Stimulated activated CD8-positive, alpha-beta memory T cell treated with anti-CD3 and anti-CD28 coated beads, Interleukin-12 subunit alpha, Interleukin-12 subunit beta, amount 100 ng/mL, for 1 hour (primary cell): Measurements from ENCODE around the gene RREB1.

Source experiments
- DNase-seq: peaks from one replicate; pipeline ENCODE4 v3.0.0-alpha.2; 2020; ENCODE audit warnings: low read depth

The RREB1 gene

DNA sequence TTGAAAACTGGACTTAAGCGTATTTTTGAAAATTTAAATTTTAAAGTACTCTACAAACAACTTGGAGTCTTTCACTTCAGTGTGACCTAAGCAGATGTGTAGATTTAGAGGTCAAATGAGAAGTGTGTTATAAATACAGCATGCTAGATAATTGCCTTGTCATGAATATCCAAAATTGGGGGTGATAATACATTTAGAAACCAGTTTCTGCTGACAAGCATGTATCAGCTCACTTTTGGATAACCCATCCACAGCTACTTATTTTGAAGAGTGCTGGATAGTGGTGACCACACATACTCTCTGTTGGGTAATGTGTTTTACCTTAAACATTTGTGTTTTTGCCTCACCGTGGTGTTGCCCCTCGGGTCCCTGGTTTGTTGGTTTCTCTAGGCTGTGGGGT, 14.9 kb downstream of the RREB1 start:
- no peak for DNase-seq

DNA sequence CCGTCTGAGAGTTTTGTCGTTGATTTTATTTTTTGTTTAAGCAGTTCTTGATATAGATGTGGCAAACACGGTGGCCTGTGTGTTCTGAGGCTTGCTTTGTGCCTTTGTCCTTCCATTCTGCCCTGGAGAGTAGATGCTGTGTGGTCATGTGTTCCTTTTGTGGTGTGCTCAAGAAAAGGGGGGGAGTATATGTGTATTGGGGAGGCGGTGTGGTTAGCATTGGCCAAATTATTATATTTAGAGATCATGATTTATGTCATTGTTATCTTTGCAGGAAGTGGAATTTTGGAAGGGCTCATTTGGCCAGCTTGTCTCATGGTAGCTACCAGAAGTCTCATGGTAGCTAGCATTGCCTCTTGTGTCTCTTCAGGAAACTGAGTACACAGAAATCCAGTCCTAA, 16.4 kb downstream of the RREB1 start:
- DNase-seq: no peak

DNA sequence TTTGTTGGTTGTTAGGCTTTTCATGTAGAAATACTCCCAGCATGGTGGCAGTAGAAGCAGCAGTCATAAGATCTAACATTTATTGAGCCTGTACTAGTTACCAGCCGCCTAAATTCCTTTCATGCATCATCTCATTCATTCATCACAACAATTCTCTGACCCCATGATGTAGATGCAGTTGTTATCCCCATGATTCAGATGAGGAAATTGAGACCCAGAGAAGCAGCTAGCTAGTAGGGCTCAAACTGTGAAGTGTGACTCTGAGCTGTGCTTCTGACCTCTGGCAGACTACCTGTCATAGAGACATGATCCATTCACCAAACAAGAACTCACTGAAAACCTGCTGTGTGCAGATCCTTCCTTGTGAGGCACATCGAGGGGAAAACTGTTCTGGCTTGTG, 16.9 kb downstream of the RREB1 start:
- no peak for DNase-seq

DNA sequence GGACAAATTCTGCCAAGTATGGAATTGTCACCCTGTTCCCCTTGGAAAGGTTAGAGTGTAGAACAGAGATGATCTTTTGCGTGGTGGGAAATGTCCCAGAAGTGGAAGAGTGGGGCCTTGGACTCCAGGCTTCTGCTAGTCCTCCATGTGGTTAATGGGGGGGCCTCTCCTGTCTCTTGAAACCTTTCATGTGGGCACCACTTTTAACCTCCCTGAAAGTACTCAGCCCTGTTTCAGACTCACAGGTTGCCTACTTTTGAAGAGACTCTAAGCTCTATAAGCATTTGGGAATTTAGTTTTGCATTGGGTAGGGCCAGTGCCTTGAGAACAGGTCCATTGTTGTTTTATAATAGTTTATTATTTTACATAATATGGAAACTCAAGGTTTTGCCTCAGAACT, 17.5 kb downstream of the RREB1 start:
- no peak for DNase-seq

DNA sequence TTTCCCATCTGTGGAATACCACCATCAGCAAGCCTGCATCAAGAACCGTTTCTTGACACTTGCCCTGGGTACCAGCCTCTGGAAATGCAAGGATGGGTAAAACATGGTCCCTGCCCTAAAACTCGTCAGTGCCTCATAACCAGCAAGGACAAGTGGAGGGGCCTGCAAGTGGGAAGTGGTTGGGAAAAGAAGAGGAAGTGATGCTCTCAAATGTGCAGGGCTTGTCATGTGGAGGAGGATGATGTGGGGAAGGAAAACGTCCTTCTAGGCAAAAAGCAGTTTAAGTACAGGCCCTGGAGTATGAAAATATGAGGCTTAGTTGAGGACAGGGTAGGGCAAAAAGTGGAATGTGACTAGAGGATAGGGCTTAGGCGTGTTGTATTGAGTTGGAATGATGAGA, 19.0 kb downstream of the RREB1 start:
- DNase-seq: no peak

- no peak for DNase-seq
Observed at GRCh38 chr6:7127680-7128079, 19.9 kb downstream of the RREB1 start.

- DNase-seq: no peak
Observed at GRCh38 chr6:7129360-7129759, 21.6 kb downstream of the RREB1 start.

DNA sequence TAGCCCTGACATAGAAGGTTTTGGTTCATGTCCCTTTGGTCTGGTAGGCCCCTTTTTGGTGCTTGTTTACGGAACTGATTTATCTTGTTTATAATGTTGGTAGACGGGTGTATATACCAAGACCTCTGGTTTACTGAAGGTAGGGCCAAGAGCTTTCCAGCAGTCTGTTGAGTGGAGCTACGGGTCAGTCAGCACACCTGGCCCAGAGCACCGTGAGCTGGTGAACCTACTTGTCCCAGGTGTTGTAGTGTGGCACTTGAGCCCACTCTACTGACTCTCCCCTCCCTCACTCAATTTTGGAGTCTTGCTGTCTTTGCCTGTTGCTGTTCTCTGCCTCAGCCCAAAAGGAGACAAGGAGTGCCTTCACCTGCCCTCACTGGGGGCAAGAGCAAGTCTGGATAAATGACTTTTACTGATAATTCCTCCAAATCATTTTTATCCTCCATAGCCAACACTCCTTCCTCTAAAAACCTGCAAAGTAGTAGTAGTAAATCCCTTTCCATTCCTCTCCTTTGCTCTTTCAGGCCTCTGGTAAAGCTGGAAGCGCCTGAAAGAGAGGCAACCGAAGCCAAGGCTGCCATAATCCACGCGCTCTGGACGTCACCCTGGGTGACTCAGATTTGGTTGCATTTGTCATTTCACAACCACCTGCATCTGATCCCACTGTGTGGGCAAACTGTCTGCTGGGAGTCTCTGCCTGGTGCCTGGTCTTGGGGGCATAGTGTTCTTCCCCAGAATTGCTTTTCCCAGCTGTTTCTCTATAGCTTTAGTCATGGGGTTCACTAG, 22.2 kb downstream of the RREB1 start:
- no peak for DNase-seq

DNA sequence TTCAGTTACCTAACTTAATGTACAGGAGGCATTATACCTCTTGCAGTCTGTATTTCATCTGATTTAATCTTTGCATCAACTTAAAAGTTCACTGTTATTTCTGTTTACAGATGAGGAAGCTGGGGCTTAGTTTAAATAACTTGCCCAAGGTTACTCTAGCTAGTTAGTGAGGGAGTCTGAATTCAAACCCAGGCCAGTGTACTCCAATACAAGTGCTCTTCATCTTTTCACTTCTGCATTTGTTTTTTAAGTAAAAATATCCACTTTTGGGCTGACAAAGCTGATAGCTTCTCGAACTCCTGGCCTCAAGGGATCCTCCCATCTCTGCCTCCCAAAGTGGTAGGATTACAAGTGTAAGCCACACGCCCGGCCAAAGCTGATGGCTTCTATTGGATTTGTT, 23.6 kb downstream of the RREB1 start:
- no peak for DNase-seq

GRCh38 chr6:7132398-7133035, 24.8 kb downstream of the RREB1 start:
- no peak for DNase-seq

DNA sequence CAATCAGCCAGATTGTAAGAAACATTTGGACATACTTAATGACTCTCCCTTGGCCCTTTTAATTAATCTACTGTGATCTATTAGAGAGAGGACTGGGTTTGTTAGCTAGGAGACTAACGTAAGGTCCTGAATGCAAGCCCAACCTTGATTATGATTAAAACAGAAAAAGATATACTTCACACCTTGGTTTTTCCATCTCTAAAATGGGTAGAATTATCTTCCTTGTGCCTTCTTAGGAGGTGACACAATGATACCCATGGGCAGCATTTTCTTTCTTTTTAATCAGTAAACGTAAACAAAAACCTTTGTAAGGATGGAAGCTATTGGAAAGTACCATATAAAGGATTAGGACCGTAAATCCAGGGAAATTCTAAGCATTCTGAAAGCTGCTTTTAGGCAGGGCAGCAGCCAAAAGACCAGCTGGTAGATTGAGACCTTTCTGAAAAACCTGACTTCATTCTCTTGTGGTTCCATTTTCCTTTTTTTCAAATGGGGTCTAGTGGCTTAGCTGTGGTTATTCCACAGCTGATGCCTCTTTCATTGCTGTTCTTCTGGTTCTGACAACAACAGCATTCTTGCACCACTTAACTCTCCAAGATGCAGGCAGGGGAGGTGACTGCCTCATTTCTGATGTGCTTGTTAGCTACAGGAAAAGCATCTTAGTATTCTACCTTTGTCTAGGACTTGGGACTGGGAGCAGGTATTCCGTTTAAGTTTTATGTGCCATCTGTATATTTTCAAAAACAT, 27.4 kb downstream of the RREB1 start:
- DNase-seq: no peak

DNA sequence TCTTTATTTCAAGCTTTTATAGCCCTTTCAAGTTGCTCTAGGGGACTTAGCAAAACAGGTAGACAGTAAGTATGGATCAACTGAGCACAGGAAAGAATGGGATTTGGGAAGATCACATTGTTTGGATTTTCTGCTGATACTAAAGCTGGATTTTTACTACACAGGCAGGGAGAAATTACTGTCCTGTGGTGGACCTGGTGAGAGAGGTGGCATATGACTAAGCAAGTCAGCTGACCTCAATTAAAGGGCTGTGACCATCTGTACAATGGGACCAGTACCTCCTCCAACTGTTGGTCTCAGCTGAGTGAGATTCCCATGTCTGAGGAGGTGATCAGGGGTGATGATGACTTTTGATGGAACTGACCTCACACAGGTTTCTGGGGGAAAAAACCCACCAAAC, 28.0 kb downstream of the RREB1 start:
- no peak for DNase-seq

DNA sequence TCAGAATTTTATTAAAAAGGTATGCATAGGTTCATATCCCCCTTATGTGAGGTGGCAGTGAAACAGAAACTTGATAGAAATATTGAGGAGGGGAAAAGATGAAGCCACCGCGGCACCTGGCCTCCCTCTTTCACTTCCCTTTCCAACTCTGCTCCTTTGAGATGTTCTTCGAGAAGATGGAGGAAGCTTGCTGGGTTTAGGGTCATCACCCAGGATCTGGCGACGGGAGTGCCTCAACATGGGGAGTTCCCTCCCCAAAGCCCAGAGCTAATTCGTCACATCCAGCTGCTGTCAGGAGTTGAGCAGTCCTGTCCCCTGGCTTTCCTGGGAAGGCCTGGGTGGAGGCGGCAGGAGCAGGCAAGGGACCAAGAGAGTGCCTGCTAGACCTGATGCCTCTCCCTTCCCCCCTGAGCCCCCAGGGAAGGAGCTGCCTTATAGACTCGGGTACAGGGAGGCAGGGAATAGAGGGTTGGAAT, 29.1 kb downstream of the RREB1 start:
- DNase-seq: no peak

DNA sequence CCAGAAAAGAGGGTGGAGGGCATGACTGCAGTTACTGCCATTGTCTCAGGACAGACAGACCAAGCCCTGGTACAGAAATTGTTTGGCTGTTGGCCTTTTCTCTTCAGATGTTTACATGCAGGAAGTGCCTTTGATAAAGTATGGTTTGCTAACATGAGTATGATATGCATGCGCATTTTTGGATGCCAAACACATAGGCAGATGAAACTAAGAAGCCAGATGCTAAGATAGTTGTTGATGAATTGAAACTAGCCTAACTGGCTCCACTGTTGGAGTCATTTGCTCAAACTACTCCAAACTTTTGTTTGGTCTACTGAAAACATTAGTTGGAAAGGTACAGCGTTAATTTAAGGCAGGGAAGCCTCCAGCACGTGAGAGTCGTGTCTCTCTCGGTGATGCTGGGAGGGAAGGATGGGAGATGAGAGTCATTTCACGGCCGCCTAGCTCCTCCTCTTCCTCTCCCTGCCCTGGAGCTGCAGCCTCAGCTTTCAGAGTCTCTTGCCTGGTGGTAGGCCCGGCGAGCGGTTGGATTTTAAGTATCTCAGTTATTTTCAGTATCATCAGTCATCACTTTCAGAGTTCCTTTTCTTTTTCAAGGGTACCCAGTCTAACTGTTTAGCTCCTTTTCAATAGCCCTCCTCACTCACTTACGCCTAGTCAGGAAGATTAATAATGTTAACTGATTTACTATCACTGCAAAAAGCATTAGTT, 29.7 kb downstream of the RREB1 start:
- peak; percentile 45 for DNase-seq

DNA sequence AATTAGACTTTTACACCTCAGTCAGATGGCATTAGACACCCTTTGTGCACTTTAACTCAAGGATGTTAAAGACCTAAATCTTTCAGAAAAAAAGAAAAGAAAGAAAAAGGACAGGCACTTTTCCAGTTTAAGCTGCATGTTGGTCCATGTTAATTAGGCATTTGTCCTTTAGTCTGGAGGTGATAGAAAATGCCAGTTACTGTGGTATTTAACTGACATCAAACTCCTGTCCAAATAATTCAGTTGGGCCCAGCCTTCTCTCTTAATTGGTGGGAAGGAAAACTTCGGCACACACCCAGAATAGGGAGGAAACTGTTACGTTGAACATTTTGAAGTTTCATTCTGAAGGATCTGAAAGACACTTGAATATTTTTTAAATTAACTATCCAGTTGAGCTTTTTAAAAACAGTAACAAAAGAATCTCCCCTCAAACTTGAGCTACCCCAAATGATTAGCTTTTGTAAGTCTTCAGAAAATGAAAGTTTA, 30.3 kb downstream of the RREB1 start:
- DNase-seq: no peak

- no peak for DNase-seq
Observed at GRCh38 chr6:7138921-7139358, 31.2 kb downstream of the RREB1 start.

- no peak for DNase-seq
Observed at GRCh38 chr6:7139835-7140470, 32.2 kb downstream of the RREB1 start.

DNA sequence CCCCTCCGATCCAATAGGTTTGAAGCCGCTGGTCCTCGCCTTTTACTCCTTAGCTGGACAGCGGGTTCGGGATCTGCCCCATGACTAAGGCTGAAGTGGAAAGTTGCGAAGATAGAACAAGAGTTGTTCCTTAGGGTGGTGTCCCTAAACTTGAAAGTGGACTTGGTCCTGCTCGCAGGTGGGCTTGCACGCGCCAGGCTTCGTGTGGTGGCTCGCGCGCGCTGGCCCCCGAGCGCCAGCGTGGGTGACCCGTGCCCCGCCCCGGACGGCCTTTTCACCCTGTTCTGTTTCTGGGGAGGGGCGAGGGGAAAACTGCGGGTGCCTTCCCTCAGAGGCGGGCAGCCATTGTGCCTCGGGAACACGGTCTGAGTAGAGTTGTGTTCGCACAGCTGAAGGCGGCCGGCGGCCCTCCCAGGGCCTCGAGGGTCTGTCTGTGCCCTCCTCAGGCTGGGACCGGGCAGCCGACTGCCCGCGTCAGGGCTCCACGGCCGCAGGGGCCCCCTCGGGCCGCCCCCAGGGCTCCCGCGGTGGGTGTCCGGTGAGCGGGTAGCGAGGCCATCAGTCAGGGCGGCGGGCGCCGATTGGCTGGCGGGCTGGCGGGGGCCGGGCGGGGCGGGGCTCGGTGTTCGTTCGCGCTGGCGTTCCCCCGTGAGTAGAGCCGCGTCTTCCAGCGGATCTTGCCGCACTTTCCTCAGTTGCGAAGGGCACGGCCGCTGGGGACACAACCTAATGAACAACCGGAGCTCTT, 33.0 kb downstream of the RREB1 start:
- DNase-seq: peak; percentile 63

DNA sequence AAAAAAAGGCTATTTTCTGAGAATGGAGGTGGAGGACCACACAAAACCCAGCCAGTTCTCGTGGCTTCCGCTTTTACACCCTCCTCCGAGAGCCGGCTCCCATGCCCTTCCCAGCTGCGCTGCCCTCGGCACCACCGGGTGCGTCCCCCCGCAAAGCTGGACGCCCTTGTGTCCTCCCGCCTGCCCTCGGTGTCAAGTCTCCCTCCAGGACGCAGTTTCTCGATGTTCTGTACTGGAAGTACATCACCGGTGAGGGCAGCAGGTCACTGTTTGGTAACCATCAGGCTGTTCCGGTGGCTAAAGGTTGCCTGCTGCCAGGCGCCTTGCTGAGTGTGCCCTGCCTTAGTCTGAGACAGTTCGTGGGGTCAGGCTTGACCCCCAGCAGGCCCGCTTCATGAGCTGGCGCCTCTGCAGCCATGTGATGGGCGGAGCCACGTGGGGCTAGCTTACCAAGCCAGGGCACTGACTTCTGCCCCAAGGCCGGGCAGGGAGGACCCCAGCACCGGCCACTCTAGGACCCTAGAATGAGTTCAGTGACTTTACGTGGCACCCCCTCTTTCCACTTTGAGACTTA, 34.6 kb downstream of the RREB1 start:
- no peak for DNase-seq

DNA sequence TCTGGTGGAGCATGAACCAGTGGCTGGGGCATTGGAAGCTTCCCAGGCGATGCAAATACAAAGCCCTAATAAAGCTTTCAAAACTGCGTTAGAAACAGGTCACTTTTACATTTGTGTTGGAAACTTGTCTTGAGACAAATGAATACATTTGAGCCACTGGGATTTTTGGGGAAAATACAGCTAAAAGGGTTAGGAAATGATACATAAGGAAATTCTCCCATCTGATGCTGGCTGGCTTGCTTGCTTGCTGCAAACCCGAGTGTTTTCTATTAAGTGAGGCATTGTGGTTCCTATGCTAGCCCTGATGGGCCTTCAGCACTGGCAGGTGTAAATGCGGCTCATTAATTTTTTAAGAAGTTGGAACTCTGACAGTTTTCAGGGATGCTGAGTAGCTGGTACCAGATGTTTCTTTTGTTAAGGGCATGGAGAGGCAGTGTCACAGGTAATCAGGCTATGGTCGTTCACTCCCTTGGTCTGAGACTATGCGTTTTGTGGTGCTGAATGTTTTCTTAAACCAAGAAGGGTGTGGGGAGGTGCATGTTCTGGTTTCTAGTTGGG, 35.2 kb downstream of the RREB1 start:
- DNase-seq: no peak
